Measurements from ENCODE around the gene DNAJA1.
"Not testable (repeated sequence)": the region's sequence is repeated elsewhere in the genome, so short reads cannot be mapped to it uniquely, and the experiment has no call there.

Gene DNAJA1
- total RNA-seq: 120 to 1,028 (median 564) reads per million in 9 experiments

DNA sequence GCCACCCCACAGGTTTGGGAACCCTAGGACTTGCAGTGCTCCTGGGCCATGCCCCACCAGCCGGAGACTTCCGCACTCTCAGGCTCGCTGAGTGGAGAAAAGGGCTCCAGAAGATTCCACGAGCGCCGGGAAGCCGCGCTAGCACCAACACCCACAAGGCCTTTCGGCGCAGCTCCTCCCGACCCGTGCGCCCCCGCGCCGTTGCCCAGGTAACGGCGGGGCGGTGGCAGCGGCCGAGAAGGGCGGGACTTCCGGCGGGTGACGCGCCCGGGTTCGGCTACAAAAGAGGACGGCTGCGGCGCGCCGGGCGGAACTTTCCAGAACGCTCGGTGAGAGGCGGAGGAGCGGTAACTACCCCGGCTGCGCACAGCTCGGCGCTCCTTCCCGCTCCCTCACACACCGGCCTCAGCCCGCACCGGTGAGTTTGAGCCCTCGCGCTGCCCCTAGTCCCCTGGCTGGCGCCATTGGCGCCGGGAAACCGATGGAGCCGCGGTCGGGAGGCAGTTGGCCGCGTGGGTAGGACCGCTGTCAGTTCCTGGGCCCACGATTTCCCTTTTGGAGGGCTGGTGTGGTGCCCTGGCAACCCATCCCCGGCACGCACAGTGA, at the start of gene DNAJA1:
Gene DNAJA1 (plus strand): TSS at position 308 of the 606 bp plus-strand sequence. CDS start 1,212 bp downstream, outside the sequence.
- DNase-seq (peak; percentile 94 to 97 (median 97)), ATAC-seq (replicated peaks) (peak; percentile 79)
- peak within 1 kb of the TSS; percentile 92 to 97 for H3K4me3 Mint-ChIP-seq
- no peaks in the 10 kb centered on the region for H3K27me3 Mint-ChIP-seq
- H3K9me3 Mint-ChIP-seq: no peaks in the 10 kb centered on the region
- H3K27ac Mint-ChIP-seq: peak within 1 kb of the TSS; percentile 97
- peaks cover 65% of the 10 kb centered on the region for H3K36me3 Mint-ChIP-seq (ENCODE audit: insufficient read depth)
- peaks cover 47 to 83% of the 10 kb centered on the region in 2 donors for H3K4me1 Mint-ChIP-seq (ENCODE audit: low read depth in 2 of 2)

DNA sequence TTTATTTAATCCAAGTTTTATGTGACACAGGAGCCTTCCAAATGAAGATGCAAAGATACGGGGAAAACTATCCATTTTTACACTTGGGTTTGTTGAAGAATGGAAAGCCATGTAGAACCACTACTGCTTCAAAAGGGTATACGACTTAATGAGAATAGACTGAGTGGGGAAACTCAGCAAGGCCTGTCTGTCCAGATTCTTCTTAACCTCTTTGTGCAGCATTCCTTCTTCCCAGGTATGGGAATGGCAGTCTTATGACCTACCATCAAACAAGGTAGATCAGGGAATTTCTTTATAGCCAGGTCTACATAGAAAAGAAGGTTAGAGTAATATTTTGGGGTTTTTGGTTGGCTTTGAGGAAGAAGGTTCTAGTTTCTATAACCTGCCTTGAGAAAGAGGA, 47.0 kb upstream of the DNAJA1 start:
- H3K36me3 Mint-ChIP-seq (ENCODE audit: insufficient read depth): peaks cover 11% of the 10 kb centered on the region
- H3K27me3 Mint-ChIP-seq: no peaks in the 10 kb centered on the region
- H3K27ac Mint-ChIP-seq: peak overlapping the region in 1 of 2 donors; percentile 24
- DNase-seq: no peak
- ATAC-seq (replicated peaks): no peak
- H3K4me3 Mint-ChIP-seq: no peak overlapping the region
- no peaks in the 10 kb centered on the region for H3K4me1 Mint-ChIP-seq (ENCODE audit: low read depth in 2 of 2)
- H3K9me3 Mint-ChIP-seq: no peaks in the 10 kb centered on the region

DNA sequence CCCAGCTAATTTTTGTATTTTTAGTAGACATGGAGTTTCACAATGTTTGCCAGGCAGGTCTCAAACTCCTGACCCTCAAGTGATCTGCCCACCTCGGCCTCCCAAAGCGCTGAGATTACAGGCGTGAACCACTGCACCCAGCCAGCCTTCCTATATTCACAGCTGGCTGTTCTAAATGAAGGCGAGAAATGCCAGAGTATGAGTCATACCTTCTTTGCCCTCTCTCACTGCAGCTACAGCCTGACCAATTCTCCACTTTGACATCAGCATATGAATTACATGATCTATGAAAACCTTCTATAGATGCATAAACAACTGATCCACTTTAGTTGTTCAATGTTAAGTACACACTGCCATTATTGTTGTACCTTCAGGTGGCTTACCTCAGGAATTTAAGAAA, 38.1 kb upstream of the DNAJA1 start:
- H3K27me3 Mint-ChIP-seq: no peaks in the 10 kb centered on the region
- DNase-seq: no peak
- H3K4me3 Mint-ChIP-seq: no peak overlapping the region
- peaks cover 64% of the 10 kb centered on the region for H3K36me3 Mint-ChIP-seq (ENCODE audit: insufficient read depth)
- no peaks in the 10 kb centered on the region for H3K9me3 Mint-ChIP-seq
- H3K27ac Mint-ChIP-seq: peak overlapping the region in 1 of 2 donors; percentile 54
- no peak for ATAC-seq (replicated peaks)
- H3K4me1 Mint-ChIP-seq (ENCODE audit: low read depth in 2 of 2): peaks cover 0 to 5% of the 10 kb centered on the region in 2 donors

DNA sequence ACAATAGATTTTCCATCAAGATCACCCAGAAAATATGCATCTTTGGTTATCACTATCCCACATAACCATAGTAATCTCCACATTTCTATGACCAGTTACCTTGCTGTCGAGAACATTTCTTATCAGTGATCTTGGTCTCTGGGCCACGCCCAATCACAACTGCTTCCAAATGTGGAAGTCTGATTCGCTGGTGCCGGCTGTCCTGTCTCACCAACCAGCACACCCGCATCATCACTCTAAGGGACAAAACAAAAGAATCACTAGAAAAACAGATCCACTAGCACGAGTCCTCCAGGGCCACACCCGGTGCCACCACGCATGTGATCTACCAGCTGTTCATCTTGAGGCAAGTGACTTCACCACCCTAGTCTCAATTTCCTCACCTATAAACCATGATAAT, 35.4 kb upstream of the DNAJA1 start:
- no peaks in the 10 kb centered on the region for H3K9me3 Mint-ChIP-seq
- H3K36me3 Mint-ChIP-seq (ENCODE audit: insufficient read depth): peaks cover 52% of the 10 kb centered on the region
- H3K4me1 Mint-ChIP-seq (ENCODE audit: low read depth in 2 of 2): peaks cover 5 to 25% of the 10 kb centered on the region in 2 donors
- H3K4me3 Mint-ChIP-seq: no peak overlapping the region
- no peak overlapping the region for H3K27ac Mint-ChIP-seq
- no peaks in the 10 kb centered on the region for H3K27me3 Mint-ChIP-seq
- DNase-seq (no peak), ATAC-seq (replicated peaks) (no peak)

DNA sequence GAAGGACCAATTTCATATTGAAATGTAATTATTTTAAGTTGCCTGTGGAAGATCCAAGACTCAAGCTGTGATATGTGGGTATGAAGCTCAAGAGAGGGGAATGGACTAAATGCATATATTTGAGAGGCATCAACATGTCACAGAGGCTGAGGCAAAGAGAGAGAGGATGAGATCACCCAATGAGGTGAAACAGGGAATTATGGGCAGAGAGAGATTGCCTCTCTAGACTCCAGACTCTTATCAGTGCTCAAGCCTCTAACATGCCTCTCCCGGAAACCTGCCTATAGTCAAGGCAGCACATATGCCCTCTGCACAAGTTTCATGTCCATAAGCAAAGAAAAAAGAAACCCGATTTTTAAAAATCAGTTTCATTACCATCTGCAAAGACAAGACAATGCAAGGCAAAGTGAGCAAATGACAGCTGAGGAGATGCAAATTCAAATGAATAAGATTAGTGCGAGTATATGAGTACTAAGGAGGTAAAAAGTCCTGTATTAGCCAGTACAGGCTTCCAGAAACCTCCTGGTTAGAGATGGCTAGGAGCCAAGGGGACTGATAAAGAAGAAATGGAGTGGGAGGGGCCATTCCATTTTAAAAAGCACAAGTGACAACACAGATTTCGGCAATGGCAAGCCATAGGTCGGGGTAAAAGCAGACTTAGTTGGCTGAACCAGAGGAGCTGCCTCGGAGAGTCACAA, 33.0 kb upstream of the DNAJA1 start:
- H3K9me3 Mint-ChIP-seq: no peaks in the 10 kb centered on the region
- DNase-seq: no peak
- H3K27ac Mint-ChIP-seq: peak overlapping the region in 1 of 2 donors; percentile 31
- peaks cover 11 to 29% of the 10 kb centered on the region in 2 donors for H3K4me1 Mint-ChIP-seq (ENCODE audit: low read depth in 2 of 2)
- peaks cover 45% of the 10 kb centered on the region for H3K36me3 Mint-ChIP-seq (ENCODE audit: insufficient read depth)
- H3K4me3 Mint-ChIP-seq: no peak overlapping the region
- no peak for ATAC-seq (replicated peaks)
- no peaks in the 10 kb centered on the region for H3K27me3 Mint-ChIP-seq

DNA sequence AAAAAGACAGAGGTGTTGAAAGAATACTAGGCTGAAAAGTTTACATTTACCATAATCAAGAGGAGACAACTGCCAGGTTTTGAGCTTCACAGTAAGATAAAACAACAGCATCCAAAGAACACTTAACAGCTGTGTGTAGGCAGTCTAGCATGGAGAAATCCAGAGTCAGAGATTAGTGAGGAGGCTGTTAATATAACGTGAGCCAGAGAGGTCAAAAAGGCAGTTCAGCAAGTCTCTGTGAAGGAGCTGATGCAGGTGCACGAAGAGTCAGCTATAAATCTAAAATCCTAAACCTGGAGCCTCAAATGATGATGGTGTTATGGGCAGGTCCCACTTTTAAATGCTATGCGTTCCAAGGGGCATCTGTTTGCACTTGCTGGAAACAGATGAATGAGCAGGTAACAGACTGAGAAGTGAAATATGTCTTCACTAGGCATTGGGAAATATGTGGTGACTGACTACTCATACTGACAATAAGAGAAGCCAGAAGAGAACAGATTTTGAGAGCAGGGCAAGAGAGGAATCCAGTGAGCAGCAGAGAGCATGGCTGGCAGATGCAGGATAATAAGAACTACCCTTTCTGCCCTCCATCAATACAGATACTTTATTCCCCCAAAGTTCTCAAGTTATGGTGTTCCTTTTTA, 32.4 kb upstream of the DNAJA1 start:
- Mint-ChIP-seq H3K4me1 (ENCODE audit: low read depth in 2 of 2) (peaks cover 15 to 35% of the 10 kb centered on the region in 2 donors), H3K4me3 (no peak overlapping the region), H3K27ac (no peak overlapping the region), H3K27me3 (no peaks in the 10 kb centered on the region), H3K36me3 (ENCODE audit: insufficient read depth) (peaks cover 39% of the 10 kb centered on the region), H3K9me3 (no peaks in the 10 kb centered on the region)
- ATAC-seq (replicated peaks) (no peak), DNase-seq (no peak)

DNA sequence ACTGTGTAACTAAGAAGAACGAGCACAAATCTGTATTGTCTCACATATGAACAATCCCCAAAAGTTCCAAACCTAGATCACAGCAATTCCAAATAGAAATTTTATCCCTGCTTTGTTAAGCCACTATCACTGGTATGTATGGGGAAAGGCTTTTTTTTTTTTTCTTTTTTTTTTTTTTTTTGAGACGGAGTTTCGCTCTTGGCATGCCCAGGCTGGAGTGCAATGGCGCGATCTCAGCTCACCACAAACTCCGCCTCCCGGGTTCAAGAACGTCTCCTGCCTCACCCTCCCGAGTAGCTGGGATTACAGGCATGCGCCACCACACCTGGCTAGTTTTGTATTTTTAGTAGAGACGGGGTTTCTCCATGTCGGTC, 24.4 kb upstream of the DNAJA1 start:
- not testable (repeated sequence) for H3K9me3 Mint-ChIP-seq; ATAC-seq (replicated peaks); H3K27me3 Mint-ChIP-seq
- DNase-seq: peak in 1 of 3 experiments; percentile 6
- Mint-ChIP-seq H3K4me1 (ENCODE audit: low read depth in 2 of 2) (peaks cover 31 to 34% of the 10 kb centered on the region in 2 donors), H3K4me3 (peak overlapping the region; percentile 89 to 92), H3K27ac (peak overlapping the region; percentile 98 to 99), H3K36me3 (ENCODE audit: insufficient read depth) (peaks cover 31% of the 10 kb centered on the region)

DNA sequence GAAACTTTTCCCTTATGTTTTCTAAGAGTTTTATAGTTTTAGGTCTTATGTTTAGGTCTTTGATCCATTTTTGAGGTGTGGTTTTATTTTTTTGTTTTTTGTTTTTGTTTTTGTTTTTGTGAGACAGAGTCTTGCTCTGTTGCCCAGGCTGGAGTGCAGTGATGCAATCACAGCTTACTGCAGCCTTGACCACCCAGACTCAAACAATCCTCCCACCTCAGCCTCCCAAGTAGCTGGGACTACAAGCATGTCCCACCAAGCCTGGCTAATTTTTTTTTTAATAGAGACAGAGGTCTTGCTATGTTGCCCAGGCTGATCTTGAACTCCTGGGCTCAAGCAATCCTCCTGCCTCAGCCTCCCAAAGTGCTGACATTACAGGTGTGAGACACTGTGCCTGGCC, 19.7 kb upstream of the DNAJA1 start:
- H3K27me3 Mint-ChIP-seq: not testable (repeated sequence)

DNA sequence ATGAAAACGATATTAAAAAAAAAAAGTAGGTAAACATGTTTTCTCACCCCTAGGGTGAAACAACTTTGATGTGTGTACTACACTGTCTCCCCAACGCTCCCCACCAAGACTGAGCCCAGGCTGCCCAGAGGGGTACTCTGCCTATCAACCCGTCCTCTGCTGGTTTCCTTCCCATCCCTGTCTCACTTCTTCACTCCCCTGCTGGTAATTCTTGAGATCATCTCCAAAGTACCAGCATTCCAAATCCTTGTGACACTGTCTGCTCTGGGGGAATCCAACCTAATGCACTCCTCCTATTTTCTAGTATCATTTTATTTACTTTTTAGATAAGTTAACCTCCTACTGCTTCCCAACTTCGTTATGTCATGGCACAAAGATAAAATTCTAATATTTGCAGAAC, 17.3 kb upstream of the DNAJA1 start:
- Mint-ChIP-seq H3K27ac (no peak overlapping the region), H3K36me3 (ENCODE audit: insufficient read depth) (no peaks in the 10 kb centered on the region), H3K4me3 (no peak overlapping the region), H3K27me3 (no peaks in the 10 kb centered on the region), H3K9me3 (no peaks in the 10 kb centered on the region), H3K4me1 (ENCODE audit: low read depth in 2 of 2) (no peaks in the 10 kb centered on the region)
- no peak for DNase-seq
- ATAC-seq (replicated peaks): no peak

More for the DNA sequence above, 19.7 kb upstream of the DNAJA1 start:
- H3K9me3 Mint-ChIP-seq; H3K4me3 Mint-ChIP-seq; ATAC-seq (replicated peaks); H3K27ac Mint-ChIP-seq; DNase-seq: not testable (repeated sequence)
- Mint-ChIP-seq H3K36me3 (ENCODE audit: insufficient read depth) (peaks cover 15% of the 10 kb centered on the region), H3K4me1 (ENCODE audit: low read depth in 2 of 2) (peaks cover 8 to 11% of the 10 kb centered on the region in 2 donors)

DNA sequence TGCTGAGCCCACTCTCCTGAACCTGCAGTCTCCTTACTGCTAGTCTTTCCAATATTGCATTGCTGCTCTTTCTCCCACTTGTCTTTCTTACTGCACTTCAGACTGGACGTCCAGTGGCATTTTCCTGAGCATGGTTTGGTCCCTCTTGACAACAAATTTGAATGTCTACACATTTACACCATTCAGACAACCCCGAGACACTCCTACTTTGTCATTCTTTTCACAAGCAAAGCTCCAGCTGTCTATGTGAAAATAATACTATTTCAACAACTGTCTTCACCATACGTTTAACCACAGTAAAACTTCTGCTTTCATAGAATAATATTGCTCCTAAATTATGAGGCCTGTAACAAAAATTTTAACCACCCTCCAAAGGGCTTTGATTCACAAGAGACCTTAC, 13.2 kb upstream of the DNAJA1 start:
- no peak for ATAC-seq (replicated peaks)
- no peak overlapping the region for H3K27ac Mint-ChIP-seq
- no peak overlapping the region for H3K4me3 Mint-ChIP-seq
- no peaks in the 10 kb centered on the region for H3K4me1 Mint-ChIP-seq (ENCODE audit: low read depth in 2 of 2)
- no peaks in the 10 kb centered on the region for H3K36me3 Mint-ChIP-seq (ENCODE audit: insufficient read depth)
- DNase-seq: no peak
- H3K27me3 Mint-ChIP-seq: no peaks in the 10 kb centered on the region
- H3K9me3 Mint-ChIP-seq: no peaks in the 10 kb centered on the region

DNA sequence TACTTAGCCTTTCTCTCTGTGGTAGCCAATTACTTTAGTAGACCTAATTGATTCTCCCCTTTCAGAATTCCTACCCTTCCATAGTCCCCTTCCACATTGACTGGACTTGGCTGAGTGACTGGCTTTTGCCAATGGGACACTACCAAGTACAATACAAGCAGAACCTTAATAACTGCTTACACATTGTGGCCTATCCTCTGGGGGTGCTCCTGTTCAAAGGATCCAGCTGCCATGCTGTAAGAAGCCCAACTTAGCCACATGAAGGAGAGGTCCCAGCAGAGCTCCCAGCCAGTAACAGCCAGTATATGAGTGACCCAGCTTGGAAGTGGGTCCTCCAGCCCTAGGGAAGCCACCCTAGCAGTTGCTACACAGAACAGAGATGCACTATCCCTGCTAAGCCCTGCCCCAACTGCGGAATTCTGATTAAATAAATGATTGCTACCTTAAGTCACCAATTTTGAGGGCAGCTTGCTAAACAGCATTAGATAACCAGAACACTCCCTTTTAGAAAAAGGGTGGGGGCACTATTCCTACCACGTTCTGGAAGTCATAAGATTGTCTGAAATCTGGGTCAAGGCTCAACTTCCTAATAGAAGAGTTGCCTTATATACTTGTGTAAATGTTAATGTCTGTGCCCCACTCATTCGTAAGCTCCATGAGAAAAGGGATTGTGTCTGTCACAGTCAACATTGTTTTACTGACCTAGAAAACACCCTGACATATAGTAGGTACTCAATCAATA, 12.6 kb upstream of the DNAJA1 start:
- no peak for ATAC-seq (replicated peaks)
- Mint-ChIP-seq H3K27ac (no peak overlapping the region), H3K4me1 (ENCODE audit: low read depth in 2 of 2) (no peaks in the 10 kb centered on the region), H3K4me3 (no peak overlapping the region), H3K36me3 (ENCODE audit: insufficient read depth) (no peaks in the 10 kb centered on the region), H3K9me3 (no peaks in the 10 kb centered on the region), H3K27me3 (no peaks in the 10 kb centered on the region)
- no peak for DNase-seq

DNA sequence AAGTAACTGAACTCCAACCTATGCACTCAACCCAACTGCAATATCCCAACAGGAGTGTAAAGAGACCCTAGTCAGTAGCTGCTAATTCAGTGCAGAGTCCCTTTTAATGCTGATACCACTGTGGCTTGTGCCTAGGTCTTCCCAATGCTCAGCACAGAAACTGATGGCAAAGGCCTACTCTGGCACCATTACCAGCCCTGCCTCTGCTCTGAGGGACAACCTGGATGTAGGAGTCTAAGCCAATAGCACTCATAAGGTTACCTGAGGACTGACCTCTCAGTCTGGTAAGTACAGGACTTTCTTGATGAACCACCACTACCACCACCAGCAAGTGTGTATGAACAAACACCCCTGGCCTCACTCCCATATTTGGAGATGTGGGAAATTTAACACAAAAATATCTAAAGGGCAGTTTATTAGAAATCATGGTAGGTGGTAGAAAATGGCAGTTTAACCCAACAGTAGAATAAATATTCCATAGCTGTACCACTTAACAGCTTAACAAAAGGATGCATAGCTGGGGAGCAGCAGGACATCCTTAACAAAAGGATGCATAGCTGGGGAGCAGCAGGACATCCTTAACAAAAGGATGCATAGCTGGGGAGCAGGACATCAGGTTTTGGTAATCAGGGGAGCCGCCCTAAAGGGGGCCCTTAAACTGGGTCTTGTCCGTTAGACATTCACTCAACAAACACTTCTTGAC, 11.0 kb upstream of the DNAJA1 start:
- Mint-ChIP-seq H3K4me1 (ENCODE audit: low read depth in 2 of 2) (no peaks in the 10 kb centered on the region), H3K9me3 (no peaks in the 10 kb centered on the region), H3K27ac (no peak overlapping the region), H3K27me3 (no peaks in the 10 kb centered on the region), H3K36me3 (ENCODE audit: insufficient read depth) (no peaks in the 10 kb centered on the region), H3K4me3 (no peak overlapping the region)
- ATAC-seq (replicated peaks): no peak
- no peak for DNase-seq

DNA sequence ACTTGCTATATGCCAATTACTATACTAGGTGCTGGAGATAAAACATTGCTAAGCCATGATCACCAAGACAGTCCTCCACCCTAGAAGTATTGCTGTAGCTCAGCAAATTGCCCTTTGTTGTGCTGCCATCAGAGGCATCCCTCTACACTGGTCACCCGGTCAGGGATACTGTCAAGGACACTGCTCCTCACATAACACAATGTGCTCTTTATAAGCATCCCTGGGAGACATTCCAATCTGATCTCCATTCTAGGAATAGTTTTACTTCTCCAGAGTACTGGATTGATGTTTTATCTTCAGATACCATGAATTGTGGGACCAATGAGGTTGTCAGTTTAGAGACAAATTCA, 10.4 kb upstream of the DNAJA1 start:
- no peaks in the 10 kb centered on the region for H3K4me1 Mint-ChIP-seq (ENCODE audit: low read depth in 2 of 2)
- no peaks in the 10 kb centered on the region for H3K27me3 Mint-ChIP-seq
- ATAC-seq (replicated peaks) (no peak), DNase-seq (no peak)
- no peak overlapping the region for H3K4me3 Mint-ChIP-seq
- no peaks in the 10 kb centered on the region for H3K36me3 Mint-ChIP-seq (ENCODE audit: insufficient read depth)
- H3K9me3 Mint-ChIP-seq: no peaks in the 10 kb centered on the region
- H3K27ac Mint-ChIP-seq: no peak overlapping the region

Data from effector memory CD8-positive, alpha-beta T cell (primary cell).